GM23338 (cell line): ENCODE results near the gene SHCBP1L. TPM values are rescaled to one million over a fixed set of nuclear protein-coding genes. Genes with fewer than 3 reads are reported as not detected.

Experiments
- ATAC-seq: fragments of 200-7000 bp; cut with Tn5 transposase; 3 replicates; pipeline ENCODE4 v1.9.1; 2020
- DNase-seq: peaks from one replicate; pipeline ENCODE4 v3.0.0-alpha.2; 2015; ENCODE audit warnings: low spot score
- H2AFZ ChIP-seq: fragments of 200-600 bp; sonication (generic); 2 replicates; pipeline ENCODE4 v1.8.0; 2016; ENCODE audit warnings: antibody characterized with exemption, mild to moderate bottlenecking, moderate library complexity
- H3F3A ChIP-seq: fragments of 200-600 bp; sonication (generic); replicated peaks from 2 replicates; pipeline ENCODE4 v1.8.0; 2017; ENCODE audit warnings: antibody characterized with exemption, mixed run types, low read depth
- H3K27ac ChIP-seq: fragments of 200-600 bp; sonication (generic); 2 replicates; pipeline ENCODE4 v1.6.1; 2016; ENCODE audit warnings: low read depth
- H3K27me3 ChIP-seq: fragments of 200-600 bp; sonication (generic); 2 replicates; pipeline ENCODE4 v1.8.0; 2016; ENCODE audit warnings: mild to moderate bottlenecking, mixed run types, moderate library complexity; ENCODE audit not compliant: insufficient read depth
- H3K36me3 ChIP-seq: fragments of 200-600 bp; sonication (generic); 2 replicates; pipeline ENCODE4 v1.8.0; 2016; ENCODE audit warnings: mild to moderate bottlenecking; ENCODE audit not compliant: insufficient read depth
- H3K4me1 ChIP-seq: fragments of 200-600 bp; sonication (generic); 2 replicates; pipeline ENCODE4 v1.8.0; 2016; ENCODE audit warnings: mild to moderate bottlenecking, moderate library complexity; ENCODE audit not compliant: insufficient read depth
- H3K4me2 ChIP-seq: fragments of 200-600 bp; sonication (generic); 2 replicates; pipeline ENCODE4 v1.7.1; 2017; ENCODE audit warnings: mixed run types
- H3K4me3 ChIP-seq: fragments of 200-600 bp; sonication (generic); 2 replicates; pipeline ENCODE4 v1.6.1; 2016; ENCODE audit warnings: mixed run types
- H3K79me2 ChIP-seq: fragments of 200-600 bp; sonication (generic); replicated peaks from 2 replicates; pipeline ENCODE4 v1.8.0; 2017; ENCODE audit warnings: mild to moderate bottlenecking; ENCODE audit not compliant: insufficient read depth
- H3K9me2 ChIP-seq: fragments of 200-600 bp; sonication (generic); 2 replicates; pipeline ENCODE4 v1.8.0; 2017; ENCODE audit not compliant: insufficient read depth
- H4K20me1 ChIP-seq: fragments of 200-600 bp; sonication (generic); replicated peaks from 2 replicates; pipeline ENCODE4 v1.8.0; 2017; ENCODE audit warnings: mild to moderate bottlenecking; ENCODE audit not compliant: insufficient read depth
- H3K27ac Mint-ChIP-seq: 2 replicates; pipeline ENCODE4 v1.8.0; 2020; ENCODE audit warnings: inconsistent platforms, mild to moderate bottlenecking, moderate library complexity, mixed read lengths
- H3K27me3 Mint-ChIP-seq: 3 replicates; pipeline ENCODE4 v1.8.0; 2022; ENCODE audit warnings: low read depth, mild to moderate bottlenecking, moderate library complexity, mixed read lengths, inconsistent platforms; ENCODE audit not compliant: insufficient read depth, poor library complexity
- H3K36me3 Mint-ChIP-seq: 3 replicates; pipeline ENCODE4 v1.8.0; 2021; ENCODE audit warnings: low read depth, mild to moderate bottlenecking, inconsistent platforms, moderate library complexity, mixed read lengths
- H3K4me1 Mint-ChIP-seq: 3 replicates; pipeline ENCODE4 v1.8.0; 2020; ENCODE audit warnings: mild to moderate bottlenecking, inconsistent platforms, mixed read lengths
- H3K4me3 Mint-ChIP-seq: 3 replicates; pipeline ENCODE4 v1.8.0; 2021; ENCODE audit warnings: moderate library complexity, mild to moderate bottlenecking, inconsistent platforms, mixed read lengths
- H3K9me3 Mint-ChIP-seq: 3 replicates; pipeline ENCODE4 v1.8.0; 2020; ENCODE audit warnings: moderate library complexity, mild to moderate bottlenecking, inconsistent platforms, mixed read lengths
- CREB1 ChIP-seq: fragments of 250-450 bp; sonication (Bioruptor Pico); IDR thresholded peaks from 2 replicates; pipeline ENCODE4 v1.5.0; 2020; ENCODE audit warnings: low read depth, mild to moderate bottlenecking, moderate library complexity
- CTCF ChIP-seq, 2 experiments: fragments of 200-600 bp in 1 of 2; sonication (generic) in 1 of 2; conservative IDR thresholded peaks; 2 replicates each; pipeline versions ENCODE4 v1.5.1 to v1.6.1; 2016 to 2017; ENCODE audit warnings: antibody characterized with exemption in 2 of 2, low read depth in 2 of 2, mild to moderate bottlenecking in 2 of 2, moderate library complexity in 1 of 2
- ETS1 ChIP-seq: IDR thresholded peaks from 2 replicates; pipeline ENCODE4 v1.6.1; 2016; ENCODE audit warnings: antibody characterized with exemption
- EZH2 ChIP-seq: fragments of 200-600 bp; sonication (generic); IDR thresholded peaks from one replicate; pipeline ENCODE4 v1.8.0; 2017; ENCODE audit warnings: antibody characterized with exemption, mild to moderate bottlenecking, low read depth; ENCODE audit not compliant: unreplicated experiment
- EZH2phosphoT487 ChIP-seq: fragments of 200-600 bp; sonication (generic); IDR thresholded peaks from one replicate; pipeline ENCODE4 v1.8.1; 2018; ENCODE audit warnings: antibody characterized with exemption; ENCODE audit not compliant: unreplicated experiment
- JUNB ChIP-seq: IDR thresholded peaks from one replicate; pipeline ENCODE4 v1.6.1; 2016; ENCODE audit warnings: antibody characterized with exemption; ENCODE audit not compliant: unreplicated experiment
- NANOG ChIP-seq: IDR thresholded peaks from 2 replicates; pipeline ENCODE4 v1.6.1; 2016; ENCODE audit warnings: antibody characterized with exemption, borderline replicate concordance
- POLR2AphosphoS5 ChIP-seq: IDR thresholded peaks from 2 replicates; pipeline ENCODE4 v1.6.1; 2016; ENCODE audit warnings: antibody characterized with exemption, low read depth
- REST ChIP-seq: IDR thresholded peaks from one replicate; pipeline ENCODE4 v1.6.1; 2018; ENCODE audit warnings: antibody characterized with exemption; ENCODE audit not compliant: unreplicated experiment
- STAT1 ChIP-seq: IDR thresholded peaks from one replicate; pipeline ENCODE4 v1.6.1; 2016; ENCODE audit warnings: antibody characterized with exemption; ENCODE audit not compliant: unreplicated experiment
- ZNF114 ChIP-seq: fragments of 250-450 bp; sonication (Bioruptor Pico); IDR thresholded peaks from 2 replicates; pipeline ENCODE4 v1.5.0; 2020; ENCODE audit warnings: mild to moderate bottlenecking, moderate library complexity
- ZNF331 ChIP-seq: fragments of 250-450 bp; sonication (Bioruptor Pico); IDR thresholded peaks from 2 replicates; pipeline ENCODE4 v1.5.0; 2020; ENCODE audit warnings: low read depth, mild to moderate bottlenecking, moderate library complexity
- ZNF462 ChIP-seq: fragments of 250-450 bp; sonication (Bioruptor Pico); IDR thresholded peaks from 2 replicates; pipeline ENCODE4 v1.5.0; 2020; ENCODE audit warnings: mild to moderate bottlenecking, moderate library complexity
- polyA plus RNA-seq: library from polyadenylated mRNA; unstranded; fragments of >200 nt; fragmentation: Nextera tagmentation; extraction: Ambion mirVana; gene quantifications from 2 replicates; pipeline ENCODE4 v1.2.1, GENCODE V29; 2016
- total RNA-seq: library from RNA; depleted of rRNA; stranded (reverse); fragments of >200 nt; shearing (Covaris generic); gene quantifications from 2 replicates; pipeline ENCODE4 v1.2.3, GENCODE V29; 2014

SHCBP1L gene
- total and polyA plus RNA-seq, 2 experiments from 2014 or later, result not detected

- Mint-ChIP-seq H3K9me3 (peaks cover 18% of the 10 kb centered on the region; the same call in 2 of the 3 replicates), H3K36me3 (peaks cover 26% of the 10 kb centered on the region), H3K27ac (peak overlapping the region; percentile 45; the same call in 1 of the 2 replicates), H3K4me1 (peaks cover 16% of the 10 kb centered on the region), H3K27me3 (peaks cover 12% of the 10 kb centered on the region), H3K4me3 (no peak overlapping the region)
- DNase-seq, result no peak
- no peaks in the 10 kb centered on the region for H3K27me3 ChIP-seq
- peaks cover 14% of the 10 kb centered on the region for H3K9me2 ChIP-seq
- no peak overlapping the region for H3K4me2 ChIP-seq
- TF ChIP-seq CTCF (conservative IDR thresholded peaks at IDR 0.05; ENCODE audit: low read depth in 2 of 2) (no peak), REST (no peak), ZNF331 (no peak), CREB1 (CRISPR knock-in tag) (no peak), NANOG (no peak), ZNF114 (CRISPR knock-in tag) (no peak), EZH2 (no peak), ETS1 (no peak), EZH2phosphoT487 (no peak), ZNF462 (no peak), JUNB (no peak), POLR2AphosphoS5 (no peak), STAT1 (no peak)
- no peaks in the 10 kb centered on the region for H3K79me2 ChIP-seq
- no peak overlapping the region for H3K4me3 ChIP-seq
- no peaks in the 10 kb centered on the region for H4K20me1 ChIP-seq
- H3F3A ChIP-seq, result 0 out of 2 replicates have a peak, but pooled peaks cover 4% of the 10 kb centered on the region
- no peak for ATAC-seq
- H2AFZ ChIP-seq, result no peak overlapping the region; the same call in 1 of the 2 replicates
- no peaks in the 10 kb centered on the region; the same call in 1 of the 2 replicates for H3K4me1 ChIP-seq
- H3K27ac ChIP-seq, result no peak overlapping the region
- H3K36me3 ChIP-seq, result no peaks in the 10 kb centered on the region
Measured at GRCh38 chr1:182955596-182956588, 2.9 kb upstream of the SHCBP1L start.
